Measurements from ENCODE around the gene DTNB. TPM values are rescaled to one million over a fixed set of nuclear protein-coding genes. Genes with fewer than 3 reads are reported as not detected.
"Not testable (repeated sequence)": the region's sequence is repeated elsewhere in the genome, so short reads cannot be mapped to it uniquely, and the experiment has no call there.

Gene DTNB
- total and polyA plus RNA-seq, 8 donors = 10.5 to 70.0 (median 33.7) TPM

GRCh38 chr2:25552318-25552717 lies 121.1 kb downstream of the DTNB start:
- Histone ChIP-seq H3K9me3 (no peaks in the 10 kb centered on the region), H3K36me3 (no peaks in the 10 kb centered on the region), H3K27ac (no peak overlapping the region), H3K4me1 (peaks cover 0 to 8% (median 3%) of the 10 kb centered on the region in 4 donors), H3K4me3 (no peak overlapping the region), H3K27me3 (no peaks in the 10 kb centered on the region)
- no peak for TF ChIP-seq CTCF (IDR thresholded peaks at IDR 0.05)
- TF ChIP-seq EP300 (IDR thresholded peaks at IDR 0.05) = no peak
- intact Hi-C loops (cut with DNase I; ENCODE audit: low total_unique reads) = no loop called here
- WGBS, 5 donors = 94 to 100% (median 97%) methylated on average over 4 of the region's 4 CpGs
- no peak for DNase-seq

- Histone ChIP-seq H3K4me3 (no peak overlapping the region), H3K4me1 (no peaks in the 10 kb centered on the region), H3K27me3 (no peaks in the 10 kb centered on the region), H3K9me3 (no peaks in the 10 kb centered on the region), H3K36me3 (no peaks in the 10 kb centered on the region), H3K27ac (no peak overlapping the region)
- intact Hi-C loops (cut with DNase I; ENCODE audit: low total_unique reads) = no loop called here
- TF ChIP-seq CTCF (IDR thresholded peaks at IDR 0.05) (no peak), EP300 (IDR thresholded peaks at IDR 0.05) (no peak), POLR2A (IDR thresholded peaks at IDR 0.05) (no peak), POLR2AphosphoS5 (IDR thresholded peaks at IDR 0.05) (no peak)
- whole genome bisulfite sequencing, 5 donors = 73 to 91% (median 78%) methylated on average over 2 of the region's 2 CpGs
- DNase-seq = no peak
Measured at GRCh38 chr2:25551316-25551715, 122.1 kb downstream of the DTNB start.

GRCh38 chr2:25549571-25549970 lies 123.8 kb downstream of the DTNB start:
- H3K27ac ChIP-seq; H3K4me3 ChIP-seq; H3K36me3 ChIP-seq; H3K4me1 ChIP-seq; DNase-seq; intact Hi-C loops (cut with DNase I; ENCODE audit: low total_unique reads); H3K27me3 ChIP-seq; H3K9me3 ChIP-seq: not testable (repeated sequence)
- WGBS, 5 donors = 86 to 96% (median 90%) methylated on average over 2 of the region's 2 CpGs

- Histone ChIP-seq H3K4me3 (no peak overlapping the region), H3K4me1 (no peaks in the 10 kb centered on the region), H3K36me3 (no peaks in the 10 kb centered on the region), H3K9me3 (no peaks in the 10 kb centered on the region), H3K27ac (no peak overlapping the region), H3K27me3 (no peaks in the 10 kb centered on the region)
- intact Hi-C loops (cut with DNase I; ENCODE audit: low total_unique reads) = no loop called here
- peak in 1 of 2 donors; percentile 22 for DNase-seq
- WGBS, 5 donors = 61 to 67% (median 65%) methylated on average over 2 of the region's 2 CpGs
- TF ChIP-seq EP300 (IDR thresholded peaks at IDR 0.05) (no peak), POLR2AphosphoS5 (IDR thresholded peaks at IDR 0.05) (no peak)
Measured at GRCh38 chr2:25548601-25549000, 124.8 kb downstream of the DTNB start.

- no peak for DNase-seq
- no peak for TF ChIP-seq POLR2A (IDR thresholded peaks at IDR 0.05)
- TF ChIP-seq POLR2AphosphoS5 (IDR thresholded peaks at IDR 0.05) = no peak
- no peak for TF ChIP-seq CTCF (IDR thresholded peaks at IDR 0.05)
- TF ChIP-seq EP300 (IDR thresholded peaks at IDR 0.05) = no peak
- WGBS, 5 donors = 99 to 100% (median 99%) methylated on average over 3 of the region's 3 CpGs
- Histone ChIP-seq H3K27me3 (no peaks in the 10 kb centered on the region), H3K36me3 (no peaks in the 10 kb centered on the region), H3K9me3 (no peaks in the 10 kb centered on the region), H3K4me1 (no peaks in the 10 kb centered on the region), H3K4me3 (no peak overlapping the region), H3K27ac (no peak overlapping the region)
- intact Hi-C loops (cut with DNase I; ENCODE audit: low total_unique reads) = no loop called here
Measured at GRCh38 chr2:25546852-25547251, 126.5 kb downstream of the DTNB start.
